A673 (cell line): ENCODE data around the gene INPP4B. TPM values are rescaled to one million over a fixed set of nuclear protein-coding genes. Genes with fewer than 3 reads are reported as not detected.

Source experiments
- BruUV-seq: library from RNA; stranded (reverse); fragments of 400-500 nt; replicated peaks from 2 replicates; lab custom pipeline; 2021; lab: Mats Ljungman, UMichigan
- CTCF ChIA-PET: fragments of 300-600 bp; sonication (Branson Sonifier 250); formaldehyde crosslinking; loops from one replicate; lab custom pipeline; 2022; ENCODE audit warnings: antibody characterized with exemption; lab: Charles Lee
- POLR2A ChIA-PET: fragments of 300-600 bp; sonication (Branson Sonifier 250); formaldehyde crosslinking; loops from one replicate; lab custom pipeline; 2022; ENCODE audit warnings: antibody characterized with exemption; ENCODE audit not compliant: low non-redundant PET; lab: Charles Lee
- DNase-seq: peaks from one replicate; pipeline ENCODE4 v3.0.0-alpha.2; 2015; ENCODE audit warnings: low spot score
- H3K27ac ChIP-seq: fragments of 200-600 bp; sonication (generic); 2 replicates; pipeline ENCODE4 v1.5.1; 2016; ENCODE audit warnings: mixed run types, low read depth, mild to moderate bottlenecking, mixed read lengths, antibody characterized with exemption, low read length; ENCODE audit not compliant: poor library complexity, severe bottlenecking
- H3K27me3 ChIP-seq: fragments of 200-600 bp; sonication (generic); replicated peaks from 2 replicates; pipeline ENCODE4 v1.6.1; 2017; ENCODE audit warnings: mixed run types, low read depth, mild to moderate bottlenecking, mixed read lengths, antibody characterized with exemption, low read length; ENCODE audit not compliant: insufficient read depth, poor library complexity
- H3K36me3 ChIP-seq: fragments of 200-600 bp; sonication (generic); 2 replicates; pipeline ENCODE4 v1.6.1; 2016; ENCODE audit warnings: mixed run types, mild to moderate bottlenecking, mixed read lengths, antibody characterized with exemption, low read length; ENCODE audit not compliant: insufficient read depth, poor library complexity, severe bottlenecking
- H3K4me1 ChIP-seq: fragments of 200-600 bp; sonication (generic); 2 replicates; pipeline ENCODE4 v1.6.1; 2017; ENCODE audit warnings: mixed run types, mild to moderate bottlenecking, mixed read lengths, antibody characterized with exemption, low read length; ENCODE audit not compliant: insufficient read depth, poor library complexity, severe bottlenecking
- H3K4me3 ChIP-seq: fragments of 200-600 bp; sonication (generic); 2 replicates; pipeline ENCODE4 v1.5.1; 2016; ENCODE audit warnings: low read depth, mixed run types, mild to moderate bottlenecking, mixed read lengths, low read length; ENCODE audit not compliant: poor library complexity, severe bottlenecking
- H3K9me3 ChIP-seq: fragments of 200-600 bp; sonication (generic); 2 replicates; pipeline ENCODE4 v1.6.1; 2016; ENCODE audit warnings: mixed run types, low read depth, mild to moderate bottlenecking, mixed read lengths, antibody characterized with exemption, low read length; ENCODE audit not compliant: poor library complexity, severe bottlenecking
- CTCF ChIP-seq: fragments of 300-800, 200-600 bp; sonication (generic); conservative IDR thresholded peaks from 2 replicates; pipeline ENCODE4 v1.5.1; 2017; ENCODE audit warnings: low read depth, mild to moderate bottlenecking, antibody characterized with exemption, low read length, moderate library complexity, mixed read lengths
- EZH2 ChIP-seq: fragments of 200-600 bp; sonication (generic); IDR thresholded peaks from 2 replicates; pipeline ENCODE4 v1.6.1; 2017; ENCODE audit warnings: borderline replicate concordance, low read depth, mild to moderate bottlenecking, mixed read lengths, antibody characterized with exemption, low read length; ENCODE audit not compliant: poor library complexity, severe bottlenecking
- intact Hi-C: fragments of 100-400 bp; cut with micrococcal nuclease; formaldehyde crosslinking; loops from one replicate; pipeline ENCODE4 v1.10.0; 2022; ENCODE audit not compliant: unreplicated experiment
- total RNA-seq: library from RNA; stranded (reverse); gene quantifications from 2 replicates; pipeline ENCODE4 v1.2.3, GENCODE V29; 2021

The INPP4B gene
- total RNA-seq, 1 experiment from 2014 or later, result 13.1 TPM

- CTCF ChIA-PET, result no interaction called here
- DNase-seq, result no peak
- no peaks in the 10 kb centered on the region for H3K36me3 ChIP-seq
- H3K4me3 ChIP-seq, result no peak overlapping the region
- no peaks in the 10 kb centered on the region for H3K4me1 ChIP-seq
- no peak for TF ChIP-seq EZH2
- TF ChIP-seq CTCF, result no peak
- POLR2A ChIA-PET, result no interaction called here
- no TSS peak for BruUV-seq
- H3K27ac ChIP-seq, result no peak overlapping the region
- intact Hi-C loops, result no loop called here
- H3K9me3 ChIP-seq, result no peaks in the 10 kb centered on the region
- no peaks in the 10 kb centered on the region for H3K27me3 ChIP-seq
Observed at GRCh38 chr4:142112451-142112850, 733.6 kb downstream of the INPP4B start.

GRCh38 chr4:142110136-142110535 lies 736.0 kb downstream of the INPP4B start:
- POLR2A ChIA-PET, result no interaction called here
- Histone ChIP-seq H3K36me3 (no peaks in the 10 kb centered on the region), H3K4me3 (no peak overlapping the region), H3K27me3 (no peaks in the 10 kb centered on the region), H3K9me3 (no peaks in the 10 kb centered on the region), H3K27ac (no peak overlapping the region), H3K4me1 (no peaks in the 10 kb centered on the region)
- BruUV-seq, result no TSS peak
- CTCF ChIA-PET, result no interaction called here
- TF ChIP-seq CTCF, result no peak
- no peak for TF ChIP-seq EZH2
- intact Hi-C loops, result no loop called here
- no peak for DNase-seq

GRCh38 chr4:142104041-142104440 lies 742.1 kb downstream of the INPP4B start:
- Histone ChIP-seq H3K36me3 (no peaks in the 10 kb centered on the region), H3K4me3 (no peak overlapping the region), H3K27ac (no peak overlapping the region), H3K4me1 (no peaks in the 10 kb centered on the region), H3K9me3 (no peaks in the 10 kb centered on the region), H3K27me3 (no peaks in the 10 kb centered on the region)
- intact Hi-C loops, result no loop called here
- no peak for DNase-seq
- ChIA-PET CTCF (no interaction called here), POLR2A (no interaction called here)
- TF ChIP-seq CTCF (no peak), EZH2 (no peak)
- BruUV-seq, result no TSS peak
